WTC11 (cell line): Measurements from ENCODE around the gene UGT2B15. TPM values are rescaled to one million over a fixed set of nuclear protein-coding genes. Genes with fewer than 3 reads are reported as not detected.

ENCODE experiments used
- ATAC-seq: fragments of 200-7000 bp; cut with Tn5 transposase; 2 replicates; pipeline ENCODE4 v1.10.0; 2021; ENCODE audit warnings: mild to moderate bottlenecking, moderate library complexity
- CTCF ChIA-PET: fragments of 300-600 bp; sonication (Branson Sonifier 250); formaldehyde crosslinking; loops from one replicate; lab custom pipeline; 2021; ENCODE audit warnings: antibody characterized with exemption; lab: Charles Lee
- POLR2A ChIA-PET: fragments of 350-600 bp; sonication (Branson Sonifier 250); formaldehyde crosslinking; loops from one replicate; lab custom pipeline; 2021; ENCODE audit warnings: antibody characterized with exemption; lab: Charles Lee
- DNase-seq: peaks from one replicate; pipeline ENCODE4 v3.0.0; 2021; ENCODE audit warnings: low spot score
- H3K27ac Mint-ChIP-seq: 2 replicates; pipeline ENCODE4 v1.8.0; 2021; ENCODE audit warnings: mixed read lengths
- H3K27me3 Mint-ChIP-seq: 2 replicates; pipeline ENCODE4 v1.8.0; 2021; ENCODE audit warnings: low read depth, mild to moderate bottlenecking, moderate library complexity, mixed read lengths
- H3K36me3 Mint-ChIP-seq: 2 replicates; pipeline ENCODE4 v1.8.0; 2021; ENCODE audit warnings: mixed read lengths
- H3K4me1 Mint-ChIP-seq: 2 replicates; pipeline ENCODE4 v1.8.0; 2022; ENCODE audit warnings: mixed read lengths
- H3K4me3 Mint-ChIP-seq: 2 replicates; pipeline ENCODE4 v1.8.0; 2021; ENCODE audit warnings: mild to moderate bottlenecking, moderate library complexity, mixed read lengths
- H3K9me3 Mint-ChIP-seq: 2 replicates; pipeline ENCODE4 v1.8.0; 2021; ENCODE audit warnings: mixed read lengths
- CREM ChIP-seq: sonication (generic); formaldehyde crosslinking; IDR thresholded peaks from 2 replicates; pipeline ENCODE4 v1.8.1; 2022; ENCODE audit warnings: mild to moderate bottlenecking, missing genetic modification reagents, moderate library complexity
- FOXP1 ChIP-seq: sonication (generic); formaldehyde crosslinking; IDR thresholded peaks from 2 replicates; pipeline ENCODE4 v1.8.0; 2022; ENCODE audit warnings: missing genetic modification reagents, mild to moderate bottlenecking, moderate library complexity, borderline replicate concordance
- GABPB1 ChIP-seq: sonication (generic); formaldehyde crosslinking; IDR thresholded peaks from 2 replicates; pipeline ENCODE4 v1.8.1; 2023; ENCODE audit warnings: mild to moderate bottlenecking, missing genetic modification reagents
- IRF2 ChIP-seq: sonication (generic); formaldehyde crosslinking; IDR thresholded peaks from 2 replicates; pipeline ENCODE4 v1.8.0; 2022; ENCODE audit warnings: low read depth, missing genetic modification reagents, borderline replicate concordance
- MYBL2 ChIP-seq: sonication (generic); formaldehyde crosslinking; IDR thresholded peaks from 2 replicates; pipeline ENCODE4 v1.8.1; 2023; ENCODE audit warnings: mild to moderate bottlenecking, moderate library complexity, missing genetic modification reagents
- NFYB ChIP-seq: sonication (generic); formaldehyde crosslinking; conservative IDR thresholded peaks from 2 replicates; pipeline ENCODE4 v1.8.0; 2022; ENCODE audit warnings: low read depth, missing genetic modification reagents
- TCF7 ChIP-seq: sonication (generic); formaldehyde crosslinking; IDR thresholded peaks from 2 replicates; pipeline ENCODE4 v1.8.0; 2022; ENCODE audit warnings: mild to moderate bottlenecking, low read depth, missing genetic modification reagents, moderate library complexity
- total RNA-seq: library from RNA; stranded (reverse); gene quantifications from 3 replicates; pipeline ENCODE4 v1.2.3, GENCODE V29; 2021
- TF ChIP-seq, protein P1 (sequence below): sonication (generic); formaldehyde crosslinking; IDR thresholded peaks from 2 replicates; pipeline ENCODE4 v1.8.1; 2023; ENCODE audit warnings: mild to moderate bottlenecking, missing genetic modification reagents
- TF ChIP-seq, protein P2 (sequence below): sonication (generic); formaldehyde crosslinking; IDR thresholded peaks from 2 replicates; pipeline ENCODE4 v1.8.1; 2022; ENCODE audit warnings: mild to moderate bottlenecking, moderate library complexity, missing genetic modification reagents
- TF ChIP-seq, protein P3 (sequence below): sonication (generic); formaldehyde crosslinking; IDR thresholded peaks from 2 replicates; pipeline ENCODE4 v1.8.1; 2022; ENCODE audit warnings: low read depth, mild to moderate bottlenecking, moderate library complexity, missing genetic modification reagents, borderline replicate concordance
- TF ChIP-seq, protein P4 (sequence below): sonication (generic); formaldehyde crosslinking; IDR thresholded peaks from 2 replicates; pipeline ENCODE4 v1.8.0; 2022; ENCODE audit warnings: mild to moderate bottlenecking, missing genetic modification reagents
- TF ChIP-seq, protein P5 (sequence below): fragments of 250-450 bp; sonication (Bioruptor Pico); conservative IDR thresholded peaks from 2 replicates; pipeline ENCODE4 v1.9.0; 2021; ENCODE audit warnings: mild to moderate bottlenecking
- TF ChIP-seq, protein P6 (sequence below): sonication (generic); formaldehyde crosslinking; IDR thresholded peaks from 2 replicates; pipeline ENCODE4 v1.8.1; 2022; ENCODE audit warnings: mild to moderate bottlenecking, missing genetic modification reagents, moderate library complexity, borderline replicate concordance

The UGT2B15 gene
- total RNA-seq, 1 experiment from 2014 or later = 0.22 TPM

DNA sequence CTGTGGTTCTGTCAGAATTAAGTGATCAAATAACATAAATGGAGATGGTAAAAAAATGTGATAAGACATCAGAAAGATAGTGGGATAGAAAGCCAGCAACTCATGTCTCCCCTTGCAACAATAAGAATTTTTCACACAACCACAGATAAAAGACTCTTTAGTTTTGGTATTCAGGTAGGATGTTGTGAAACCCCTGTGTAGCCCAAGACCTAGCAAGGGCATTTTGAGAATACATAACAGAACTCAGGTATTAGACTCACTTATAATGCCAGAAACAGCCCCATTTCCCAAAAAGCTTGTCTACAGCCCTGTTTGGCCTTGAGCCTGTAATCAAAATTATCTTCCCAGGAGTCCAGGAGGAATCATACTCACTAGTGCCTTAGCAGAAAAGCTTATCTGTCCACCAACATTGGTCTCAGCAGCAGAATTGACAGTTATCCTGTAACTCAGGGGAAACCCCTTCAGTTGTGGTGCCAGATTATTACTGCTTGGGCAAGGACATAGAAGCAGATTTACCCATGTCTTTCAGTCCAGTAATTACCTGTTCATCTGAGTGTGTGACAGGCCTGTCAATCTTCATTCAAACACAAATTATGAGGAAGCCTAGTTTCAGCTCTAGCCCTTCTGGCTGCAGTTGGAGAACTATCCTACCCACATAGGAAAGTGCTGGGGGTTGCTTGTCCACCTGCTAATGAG, 53.3 kb downstream of the UGT2B15 start (continued):
- TF ChIP-seq, protein P1, sequence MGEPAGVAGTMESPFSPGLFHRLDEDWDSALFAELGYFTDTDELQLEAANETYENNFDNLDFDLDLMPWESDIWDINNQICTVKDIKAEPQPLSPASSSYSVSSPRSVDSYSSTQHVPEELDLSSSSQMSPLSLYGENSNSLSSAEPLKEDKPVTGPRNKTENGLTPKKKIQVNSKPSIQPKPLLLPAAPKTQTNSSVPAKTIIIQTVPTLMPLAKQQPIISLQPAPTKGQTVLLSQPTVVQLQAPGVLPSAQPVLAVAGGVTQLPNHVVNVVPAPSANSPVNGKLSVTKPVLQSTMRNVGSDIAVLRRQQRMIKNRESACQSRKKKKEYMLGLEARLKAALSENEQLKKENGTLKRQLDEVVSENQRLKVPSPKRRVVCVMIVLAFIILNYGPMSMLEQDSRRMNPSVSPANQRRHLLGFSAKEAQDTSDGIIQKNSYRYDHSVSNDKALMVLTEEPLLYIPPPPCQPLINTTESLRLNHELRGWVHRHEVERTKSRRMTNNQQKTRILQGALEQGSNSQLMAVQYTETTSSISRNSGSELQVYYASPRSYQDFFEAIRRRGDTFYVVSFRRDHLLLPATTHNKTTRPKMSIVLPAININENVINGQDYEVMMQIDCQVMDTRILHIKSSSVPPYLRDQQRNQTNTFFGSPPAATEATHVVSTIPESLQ = no peak
- no peak for TF ChIP-seq FOXP1 (CRISPR knock-in tag)
- TF ChIP-seq MYBL2 (CRISPR knock-in tag) = no peak

DNA sequence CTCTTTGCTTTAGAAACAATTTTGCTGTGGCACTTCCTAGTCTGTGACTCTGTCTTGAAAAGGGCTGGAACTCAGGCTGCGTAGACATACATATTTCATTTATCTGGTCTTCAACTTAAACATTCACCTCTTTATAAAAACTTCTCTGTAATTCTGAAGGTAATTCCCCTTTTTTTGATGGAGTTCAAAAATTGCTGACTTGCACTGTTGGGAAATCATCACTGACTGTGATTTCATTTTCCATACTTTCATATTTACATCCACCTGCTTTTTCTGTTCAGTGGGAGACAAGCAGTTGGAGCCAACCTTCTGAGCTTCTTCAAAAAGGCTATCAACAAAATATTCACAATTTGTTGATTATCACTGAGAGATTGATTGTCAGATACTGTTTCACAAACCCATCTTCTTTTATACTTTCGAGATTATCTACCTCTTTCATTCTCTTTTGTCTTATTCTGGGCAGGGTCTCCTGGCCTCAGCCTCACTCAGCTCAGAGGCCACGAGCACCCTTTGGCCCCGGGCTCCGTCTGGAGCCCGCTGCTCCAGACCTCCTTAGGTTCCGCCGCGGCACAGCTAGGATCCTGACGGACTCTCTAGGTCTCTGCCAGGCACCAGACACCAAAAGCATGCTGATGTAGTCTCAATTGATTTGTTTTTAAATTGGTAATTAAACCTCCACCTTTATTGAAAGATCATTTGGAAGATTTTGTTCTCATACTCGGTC, 54.6 kb downstream of the UGT2B15 start:
- DNase-seq = no peak
- Mint-ChIP-seq H3K4me3 (no peak overlapping the region), H3K9me3 (no peaks in the 10 kb centered on the region), H3K27ac (no peak overlapping the region), H3K4me1 (no peaks in the 10 kb centered on the region), H3K27me3 (no peaks in the 10 kb centered on the region), H3K36me3 (no peaks in the 10 kb centered on the region)
- POLR2A ChIA-PET = no interaction called here
- CTCF ChIA-PET = no interaction called here
- TF ChIP-seq NFYB (no peak), TCF7 (CRISPR knock-in tag) (no peak)
- TF ChIP-seq, protein P2, sequence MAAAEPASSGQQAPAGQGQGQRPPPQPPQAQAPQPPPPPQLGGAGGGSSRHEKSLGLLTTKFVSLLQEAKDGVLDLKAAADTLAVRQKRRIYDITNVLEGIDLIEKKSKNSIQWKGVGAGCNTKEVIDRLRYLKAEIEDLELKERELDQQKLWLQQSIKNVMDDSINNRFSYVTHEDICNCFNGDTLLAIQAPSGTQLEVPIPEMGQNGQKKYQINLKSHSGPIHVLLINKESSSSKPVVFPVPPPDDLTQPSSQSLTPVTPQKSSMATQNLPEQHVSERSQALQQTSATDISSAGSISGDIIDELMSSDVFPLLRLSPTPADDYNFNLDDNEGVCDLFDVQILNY = no peak
- no peak for ATAC-seq

DNA sequence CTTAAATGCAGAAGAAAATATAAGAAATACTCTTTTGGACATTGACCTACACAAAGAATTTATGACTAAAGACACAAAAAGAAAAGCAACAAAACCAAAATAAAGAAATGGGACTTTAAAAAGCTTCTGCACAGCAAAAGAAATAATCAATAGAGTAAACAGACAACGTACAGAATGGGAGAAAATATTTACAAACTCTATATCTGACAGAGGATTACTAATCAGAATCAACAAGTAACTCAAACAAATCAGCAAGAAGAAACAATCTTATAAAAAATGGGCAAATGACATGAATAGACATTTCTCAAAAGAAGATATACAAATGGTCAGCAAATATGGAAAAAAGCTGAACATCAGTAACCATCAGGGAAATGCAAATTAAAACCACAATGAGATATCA, 56.7 kb downstream of the UGT2B15 start:
- POLR2A ChIA-PET = no interaction called here
- no peaks in the 10 kb centered on the region for H3K36me3 Mint-ChIP-seq
- ATAC-seq = no peak
- H3K4me1 Mint-ChIP-seq = no peaks in the 10 kb centered on the region
- no peaks in the 10 kb centered on the region for H3K9me3 Mint-ChIP-seq
- TF ChIP-seq, protein P3, sequence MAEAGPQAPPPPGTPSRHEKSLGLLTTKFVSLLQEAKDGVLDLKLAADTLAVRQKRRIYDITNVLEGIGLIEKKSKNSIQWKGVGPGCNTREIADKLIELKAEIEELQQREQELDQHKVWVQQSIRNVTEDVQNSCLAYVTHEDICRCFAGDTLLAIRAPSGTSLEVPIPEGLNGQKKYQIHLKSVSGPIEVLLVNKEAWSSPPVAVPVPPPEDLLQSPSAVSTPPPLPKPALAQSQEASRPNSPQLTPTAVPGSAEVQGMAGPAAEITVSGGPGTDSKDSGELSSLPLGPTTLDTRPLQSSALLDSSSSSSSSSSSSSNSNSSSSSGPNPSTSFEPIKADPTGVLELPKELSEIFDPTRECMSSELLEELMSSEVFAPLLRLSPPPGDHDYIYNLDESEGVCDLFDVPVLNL (CRISPR knock-in tag) = no peak
- TF ChIP-seq, protein P4, sequence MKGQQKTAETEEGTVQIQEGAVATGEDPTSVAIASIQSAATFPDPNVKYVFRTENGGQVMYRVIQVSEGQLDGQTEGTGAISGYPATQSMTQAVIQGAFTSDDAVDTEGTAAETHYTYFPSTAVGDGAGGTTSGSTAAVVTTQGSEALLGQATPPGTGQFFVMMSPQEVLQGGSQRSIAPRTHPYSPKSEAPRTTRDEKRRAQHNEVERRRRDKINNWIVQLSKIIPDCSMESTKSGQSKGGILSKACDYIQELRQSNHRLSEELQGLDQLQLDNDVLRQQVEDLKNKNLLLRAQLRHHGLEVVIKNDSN (CRISPR knock-in tag) = no peak
- TF ChIP-seq CREM (CRISPR knock-in tag) (no peak), IRF2 (CRISPR knock-in tag) (no peak), GABPB1 (CRISPR knock-in tag) (no peak), TCF7 (CRISPR knock-in tag) (no peak)
- TF ChIP-seq, protein P5, sequence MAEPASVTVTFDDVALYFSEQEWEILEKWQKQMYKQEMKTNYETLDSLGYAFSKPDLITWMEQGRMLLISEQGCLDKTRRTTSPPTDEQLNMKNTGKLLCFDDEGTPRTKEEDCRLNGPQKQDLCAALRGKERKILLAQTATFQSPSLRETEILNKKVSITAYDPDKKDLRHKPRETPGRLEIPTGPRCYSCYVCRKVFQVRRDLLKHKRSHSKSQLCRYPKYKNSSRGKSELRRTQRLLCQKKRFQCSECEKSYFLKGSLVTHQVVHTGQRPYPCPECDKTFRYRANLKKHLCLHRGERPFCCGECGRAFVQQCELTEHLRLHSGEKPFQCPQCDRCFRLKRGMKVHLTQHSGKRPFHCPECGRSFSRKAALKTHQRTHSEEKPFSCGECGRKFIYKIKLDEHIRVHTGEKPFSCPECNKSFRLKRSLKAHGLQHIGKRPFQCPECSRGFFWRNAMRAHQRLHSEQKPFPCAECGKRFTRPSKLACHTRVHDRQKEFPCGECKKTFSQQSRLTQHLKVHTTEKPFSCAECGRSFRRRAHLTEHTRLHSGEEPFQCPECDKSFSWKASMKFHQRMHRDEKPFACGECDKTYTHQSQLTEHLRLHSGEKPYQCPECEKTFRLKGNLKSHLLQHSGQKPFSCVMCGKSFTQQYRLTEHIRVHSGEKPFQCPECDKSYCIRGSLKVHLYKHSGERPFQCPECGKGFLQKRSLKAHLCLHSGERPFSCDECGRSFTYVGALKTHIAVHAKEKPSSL (CRISPR knock-in tag) = no peak
- TF ChIP-seq, protein P6, sequence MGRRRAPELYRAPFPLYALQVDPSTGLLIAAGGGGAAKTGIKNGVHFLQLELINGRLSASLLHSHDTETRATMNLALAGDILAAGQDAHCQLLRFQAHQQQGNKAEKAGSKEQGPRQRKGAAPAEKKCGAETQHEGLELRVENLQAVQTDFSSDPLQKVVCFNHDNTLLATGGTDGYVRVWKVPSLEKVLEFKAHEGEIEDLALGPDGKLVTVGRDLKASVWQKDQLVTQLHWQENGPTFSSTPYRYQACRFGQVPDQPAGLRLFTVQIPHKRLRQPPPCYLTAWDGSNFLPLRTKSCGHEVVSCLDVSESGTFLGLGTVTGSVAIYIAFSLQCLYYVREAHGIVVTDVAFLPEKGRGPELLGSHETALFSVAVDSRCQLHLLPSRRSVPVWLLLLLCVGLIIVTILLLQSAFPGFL (CRISPR knock-in tag) = no peak
- TF ChIP-seq, all 79 proteins: peak for 0
- CTCF ChIA-PET = no interaction called here
- DNase-seq = no peak
- Mint-ChIP-seq H3K4me3 (no peak overlapping the region), H3K27ac (no peak overlapping the region), H3K27me3 (no peaks in the 10 kb centered on the region)
